H1 (cell line): Measurements from ENCODE around the gene PLCB2.

Experiments
- CEBPB ChIP-seq: IDR thresholded peaks from 2 replicates; pipeline ENCODE4 v1.6.1; 2012; ENCODE audit warnings: low read depth, low read length
- EP300 ChIP-seq, 2 experiments: IDR thresholded peaks; 1 replicate in 1 of 2; 2 replicates in 1 of 2; pipeline ENCODE4 v1.6.1; 2011 to 2012; ENCODE audit warnings: low read depth in 2 of 2, low read length in 2 of 2, mild to moderate bottlenecking in 2 of 2, borderline replicate concordance in 1 of 2, inconsistent platforms in 1 of 2, moderate library complexity in 1 of 2
- GTF2F1 ChIP-seq: IDR thresholded peaks from 2 replicates; pipeline ENCODE4 v1.6.1; 2012; ENCODE audit warnings: low read depth, low read length, improper control_type of control experiment, borderline replicate concordance
- KDM5A ChIP-seq: fragments of 200-600 bp; IDR thresholded peaks from 2 replicates; pipeline ENCODE4 v1.7.1; 2012; ENCODE audit warnings: mild to moderate bottlenecking, low read length, inconsistent platforms, mixed read lengths
- MAX ChIP-seq: IDR thresholded peaks from 2 replicates; pipeline ENCODE4 v1.6.1; 2012; ENCODE audit warnings: inconsistent platforms
- POLR2A ChIP-seq, 2 experiments: IDR thresholded peaks; 1 replicate in 1 of 2; 2 replicates in 1 of 2; pipeline ENCODE4 v1.6.1; 2011; ENCODE audit warnings: low read depth in 2 of 2, low read length in 2 of 2, mild to moderate bottlenecking in 2 of 2; ENCODE audit errors: control extremely low read depth in 1 of 2
- POLR2AphosphoS5 ChIP-seq: IDR thresholded peaks from 2 replicates; pipeline ENCODE4 v1.6.1; 2011; ENCODE audit warnings: low read depth, low read length
- RFX5 ChIP-seq: IDR thresholded peaks from 2 replicates; pipeline ENCODE4 v1.6.1; 2011; ENCODE audit warnings: low read depth, low read length, improper control_type of control experiment, borderline replicate concordance
- SAP30 ChIP-seq: fragments of 300-600 bp; sonication (generic); IDR thresholded peaks from 2 replicates; pipeline ENCODE4 v1.7.1; 2012; ENCODE audit warnings: low read length, moderate library complexity, mild to moderate bottlenecking, inconsistent platforms; ENCODE audit not compliant: insufficient read depth, insufficient replicate concordance
- SIN3A ChIP-seq, 2 experiments: IDR thresholded peaks in 1 of 2; conservative IDR thresholded peaks in 1 of 2; 2 replicates each; pipeline ENCODE4 v1.6.1; 2011 to 2012; ENCODE audit warnings: low read length in 2 of 2, improper control_type of control experiment in 1 of 2, low read depth in 1 of 2, mild to moderate bottlenecking in 1 of 2
- TF ChIP-seq, protein P1 (sequence below), 3 experiments: IDR thresholded peaks; 1 replicate in 2 of 3; 2 replicates in 1 of 3; pipeline versions ENCODE4 v1.5.1 to v1.6.1; 2011; ENCODE audit warnings: low read length in 3 of 3, mild to moderate bottlenecking in 3 of 3, inconsistent platforms in 2 of 3, low read depth in 1 of 3, moderate library complexity in 1 of 3; ENCODE audit not compliant: insufficient read depth in 1 of 3; ENCODE audit errors: control extremely low read depth in 1 of 3

DNA sequence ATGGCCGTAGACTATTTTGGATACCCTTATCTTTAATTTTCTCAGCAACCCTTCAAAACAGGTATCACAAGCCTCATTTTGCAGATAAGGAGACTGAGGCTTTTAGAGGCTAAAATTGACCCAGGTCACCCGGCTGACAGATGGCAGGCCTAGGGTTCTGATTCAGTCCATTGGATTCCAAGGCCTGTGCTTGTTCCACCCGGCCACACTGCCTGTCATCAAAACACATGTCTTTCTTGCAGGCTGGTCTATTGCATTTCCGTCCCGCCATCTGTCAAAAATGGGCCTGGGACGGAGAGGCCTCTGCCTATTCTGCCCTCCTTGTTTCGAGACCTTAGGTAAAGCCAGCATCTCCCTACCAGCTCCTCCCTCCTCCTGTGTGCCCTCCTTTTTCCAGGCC lies 23.9 kb upstream of the PLCB2 start:
- TF ChIP-seq, protein P1, sequence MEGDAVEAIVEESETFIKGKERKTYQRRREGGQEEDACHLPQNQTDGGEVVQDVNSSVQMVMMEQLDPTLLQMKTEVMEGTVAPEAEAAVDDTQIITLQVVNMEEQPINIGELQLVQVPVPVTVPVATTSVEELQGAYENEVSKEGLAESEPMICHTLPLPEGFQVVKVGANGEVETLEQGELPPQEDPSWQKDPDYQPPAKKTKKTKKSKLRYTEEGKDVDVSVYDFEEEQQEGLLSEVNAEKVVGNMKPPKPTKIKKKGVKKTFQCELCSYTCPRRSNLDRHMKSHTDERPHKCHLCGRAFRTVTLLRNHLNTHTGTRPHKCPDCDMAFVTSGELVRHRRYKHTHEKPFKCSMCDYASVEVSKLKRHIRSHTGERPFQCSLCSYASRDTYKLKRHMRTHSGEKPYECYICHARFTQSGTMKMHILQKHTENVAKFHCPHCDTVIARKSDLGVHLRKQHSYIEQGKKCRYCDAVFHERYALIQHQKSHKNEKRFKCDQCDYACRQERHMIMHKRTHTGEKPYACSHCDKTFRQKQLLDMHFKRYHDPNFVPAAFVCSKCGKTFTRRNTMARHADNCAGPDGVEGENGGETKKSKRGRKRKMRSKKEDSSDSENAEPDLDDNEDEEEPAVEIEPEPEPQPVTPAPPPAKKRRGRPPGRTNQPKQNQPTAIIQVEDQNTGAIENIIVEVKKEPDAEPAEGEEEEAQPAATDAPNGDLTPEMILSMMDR (IDR thresholded peaks at IDR 0.05; ENCODE audit: control extremely low read depth in 1 of 3, insufficient read depth in 1 of 3, low read depth in 1 of 3, low read length in 3 of 3): no peak
- no peak for TF ChIP-seq POLR2A (IDR thresholded peaks at IDR 0.05; ENCODE audit: control extremely low read depth in 1 of 2, low read depth in 2 of 2, low read length in 2 of 2)
- TF ChIP-seq SIN3A (conservative IDR thresholded peaks at IDR 0.05 in 1 of 2, IDR thresholded peaks at IDR 0.05 in 1 of 2; ENCODE audit: low read depth in 1 of 2, low read length in 2 of 2): no peak
- TF ChIP-seq KDM5A: no peak
- TF ChIP-seq MAX: no peak
- no peak for TF ChIP-seq POLR2AphosphoS5
- TF ChIP-seq RFX5: no peak
- no peak for TF ChIP-seq CEBPB
- TF ChIP-seq SAP30: no peak
- TF ChIP-seq EP300 (IDR thresholded peaks at IDR 0.05; ENCODE audit: borderline replicate concordance in 1 of 2, low read depth in 2 of 2, low read length in 2 of 2): no peak
- TF ChIP-seq GTF2F1: no peak
